ENCODE results near the gene LSMEM2.

Gene LSMEM2

DNA sequence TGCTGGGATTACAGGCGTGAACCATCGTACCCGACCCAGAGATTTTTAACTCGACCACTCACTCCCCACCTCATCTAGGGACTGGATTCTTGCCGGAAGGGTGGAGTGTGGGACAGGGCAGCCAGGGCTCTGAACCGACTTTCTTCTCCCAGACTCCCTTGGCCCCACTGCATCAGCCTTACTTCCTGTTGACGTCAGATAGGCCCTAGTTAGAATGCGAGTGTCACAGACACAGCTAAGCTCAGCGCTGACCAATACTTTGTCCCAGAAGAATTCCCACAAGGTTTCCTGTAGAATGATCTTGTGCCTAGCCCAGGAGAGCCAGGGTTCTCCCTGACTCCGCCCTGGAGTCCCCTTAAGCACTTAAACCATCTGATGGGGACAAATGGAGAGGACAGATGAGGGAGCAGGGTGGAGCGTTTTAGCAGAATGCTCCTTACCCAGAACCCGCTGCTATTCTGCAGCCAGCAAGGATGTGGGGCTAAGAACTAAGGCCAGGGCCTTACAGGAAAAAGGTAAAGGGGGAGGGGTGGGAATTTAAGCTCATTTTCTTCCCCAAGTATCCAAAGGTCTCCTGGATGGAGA is 54.9 kb downstream of the LSMEM2 start:
- DNase-seq: no peak
- H3K27ac Mint-ChIP-seq: peak overlapping the region; percentile 90
- H3K4me1 Mint-ChIP-seq: peaks cover 41% of the 10 kb centered on the region
- TF ChIP-seq CTCF (IDR thresholded peaks at IDR 0.05): no peak
- H3K4me3 Mint-ChIP-seq: peak overlapping the region; percentile 61
- no peaks in the 10 kb centered on the region for H3K9me3 Mint-ChIP-seq
- H3K36me3 Mint-ChIP-seq (ENCODE audit: low read depth): peaks cover 7% of the 10 kb centered on the region
- H3K27me3 Mint-ChIP-seq (ENCODE audit: low read depth, poor library complexity): peaks cover 12% of the 10 kb centered on the region

DNA sequence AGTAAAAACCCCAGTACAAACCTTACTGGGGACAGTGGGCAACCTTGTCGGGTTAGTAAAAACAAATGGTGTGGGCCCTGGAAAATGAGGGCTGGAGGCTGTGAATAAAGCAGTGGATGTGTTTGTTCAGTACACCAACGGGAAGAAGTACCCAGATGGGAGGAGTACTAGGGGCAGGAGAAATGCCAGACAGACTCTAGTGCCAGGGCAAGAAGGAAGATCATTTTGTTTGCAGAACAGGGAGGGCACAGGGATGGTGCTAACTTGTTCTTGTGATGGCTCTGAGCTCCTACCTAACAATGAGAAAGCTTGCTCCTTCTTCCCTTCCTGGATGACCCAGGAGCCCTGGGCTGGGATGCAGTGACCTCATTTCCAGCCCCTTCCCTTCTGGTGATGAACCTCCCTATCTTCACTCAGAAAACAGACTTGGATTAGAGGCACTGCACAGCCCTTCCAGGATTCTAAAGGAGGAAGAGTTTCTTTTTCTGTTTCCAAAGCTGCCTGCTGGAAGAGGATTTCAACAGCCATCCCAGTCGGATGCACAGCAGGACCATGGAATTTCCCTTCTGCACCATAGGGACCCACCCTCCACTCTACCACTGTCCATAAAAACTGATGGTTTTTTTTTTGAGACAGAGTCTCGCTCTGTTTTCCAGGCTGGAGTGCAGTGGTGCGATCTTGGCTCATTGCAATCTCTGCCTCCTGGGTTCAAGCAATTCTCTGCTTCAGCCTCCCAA is 55.6 kb downstream of the LSMEM2 start:
- H3K4me1 Mint-ChIP-seq: peaks cover 48% of the 10 kb centered on the region
- H3K4me3 Mint-ChIP-seq: peak overlapping the region; percentile 61
- H3K27ac Mint-ChIP-seq: peak overlapping the region; percentile 88
- TF ChIP-seq CTCF (IDR thresholded peaks at IDR 0.05): no peak
- DNase-seq: no peak
- no peaks in the 10 kb centered on the region for H3K9me3 Mint-ChIP-seq
- H3K36me3 Mint-ChIP-seq (ENCODE audit: low read depth): peaks cover 7% of the 10 kb centered on the region
- peaks cover 18% of the 10 kb centered on the region for H3K27me3 Mint-ChIP-seq (ENCODE audit: low read depth, poor library complexity)

- TF ChIP-seq CTCF (IDR thresholded peaks at IDR 0.05): no peak
- no peaks in the 10 kb centered on the region for H3K9me3 Mint-ChIP-seq
- no peak for DNase-seq
- peaks cover 55% of the 10 kb centered on the region for H3K4me1 Mint-ChIP-seq
- H3K4me3 Mint-ChIP-seq: peak overlapping the region; percentile 94
- H3K27me3 Mint-ChIP-seq (ENCODE audit: low read depth, poor library complexity): peaks cover 39% of the 10 kb centered on the region
- H3K27ac Mint-ChIP-seq: peak overlapping the region; percentile 95
- no peaks in the 10 kb centered on the region for H3K36me3 Mint-ChIP-seq (ENCODE audit: low read depth)
Observed at GRCh38 chr3:50336452-50337174, 57.7 kb downstream of the LSMEM2 start.

DNA sequence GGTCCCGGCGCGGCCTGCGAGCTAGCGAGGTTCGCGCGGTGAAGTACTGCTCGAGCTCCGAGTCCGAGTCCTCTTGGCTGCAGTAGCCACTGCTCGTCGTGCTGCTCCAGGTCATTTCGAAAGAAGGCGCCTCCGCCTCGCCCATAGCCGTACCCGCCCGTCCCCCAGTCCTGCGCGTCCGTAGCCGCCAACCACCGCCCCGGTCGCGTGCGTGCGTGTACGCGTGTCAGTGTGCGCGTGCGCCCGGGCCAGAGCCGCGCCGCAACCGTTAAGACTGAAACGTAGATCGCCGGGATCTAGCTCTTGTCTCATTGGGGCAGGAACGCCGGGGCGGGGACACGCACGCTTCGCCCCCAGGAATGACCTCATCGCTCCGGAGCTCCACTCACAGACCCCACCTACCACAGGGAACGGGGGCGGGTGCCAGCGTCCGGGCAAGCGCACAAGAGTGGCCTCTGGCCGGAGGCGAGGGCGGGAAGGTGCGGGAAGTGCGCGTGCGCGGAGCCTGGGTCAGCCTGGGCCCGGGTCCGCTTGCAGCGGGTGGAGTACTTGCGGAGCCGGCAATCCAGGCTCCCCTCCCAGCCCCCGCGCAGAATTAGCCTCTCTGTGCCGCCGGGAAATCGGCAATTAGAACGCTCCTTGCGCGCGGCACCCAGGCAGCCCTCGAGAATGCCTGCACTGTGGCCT is 58.4 kb downstream of the LSMEM2 start:
- Mint-ChIP-seq H3K27me3 (ENCODE audit: low read depth, poor library complexity) (peaks cover 46% of the 10 kb centered on the region), H3K4me3 (peak overlapping the region; percentile 94), H3K27ac (peak overlapping the region; percentile 99), H3K36me3 (ENCODE audit: low read depth) (no peaks in the 10 kb centered on the region), H3K4me1 (peaks cover 55% of the 10 kb centered on the region), H3K9me3 (no peaks in the 10 kb centered on the region)
- TF ChIP-seq CTCF (IDR thresholded peaks at IDR 0.05): no peak
- peak; percentile 99 for DNase-seq
